Transverse colon (tissue), 4 donors: ENCODE data around the gene SHPK.

Source experiments
- POLR2AphosphoS5 ChIP-seq, 3 donors: sonication (generic); formaldehyde crosslinking; IDR thresholded peaks; one replicate each; pipeline ENCODE4 v1.6.1; 2016; ENCODE audit warnings: antibody characterized with exemption in 3 of 3
- TF ChIP-seq, protein P1 (sequence below), 5 experiments: fragments of 200-600 bp in 3 of 5; fragments of 450-650 bp in 2 of 5; sonication (generic) in 3 of 5; IDR thresholded peaks; 1 replicate in 2 of 5; 2 replicates in 3 of 5; pipeline ENCODE4 v1.5.1; 2016 to 2017; ENCODE audit warnings: antibody characterized with exemption in 5 of 5, inconsistent platforms in 3 of 5, mild to moderate bottlenecking in 2 of 5, moderate library complexity in 1 of 5

DNA sequence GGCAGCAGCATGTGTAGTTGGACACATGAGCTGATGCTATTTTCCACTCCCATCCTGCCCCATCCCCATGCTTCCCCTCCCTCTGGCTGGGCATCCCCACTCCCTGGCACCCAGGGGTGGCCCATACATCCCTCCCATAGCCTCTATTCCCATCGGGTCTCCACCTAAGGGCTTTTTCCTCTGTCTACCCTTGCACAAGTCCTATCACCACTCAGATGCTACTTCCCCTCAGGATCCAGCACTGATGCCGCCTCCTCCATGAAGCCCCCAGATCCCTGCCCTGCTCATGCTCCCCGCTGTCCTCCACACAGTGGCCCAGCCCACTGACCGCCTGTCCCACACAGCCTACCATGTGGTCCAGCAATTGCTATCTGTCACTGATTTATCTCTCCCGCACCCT is 42.7 kb downstream of the SHPK start:
- TF ChIP-seq, protein P1, sequence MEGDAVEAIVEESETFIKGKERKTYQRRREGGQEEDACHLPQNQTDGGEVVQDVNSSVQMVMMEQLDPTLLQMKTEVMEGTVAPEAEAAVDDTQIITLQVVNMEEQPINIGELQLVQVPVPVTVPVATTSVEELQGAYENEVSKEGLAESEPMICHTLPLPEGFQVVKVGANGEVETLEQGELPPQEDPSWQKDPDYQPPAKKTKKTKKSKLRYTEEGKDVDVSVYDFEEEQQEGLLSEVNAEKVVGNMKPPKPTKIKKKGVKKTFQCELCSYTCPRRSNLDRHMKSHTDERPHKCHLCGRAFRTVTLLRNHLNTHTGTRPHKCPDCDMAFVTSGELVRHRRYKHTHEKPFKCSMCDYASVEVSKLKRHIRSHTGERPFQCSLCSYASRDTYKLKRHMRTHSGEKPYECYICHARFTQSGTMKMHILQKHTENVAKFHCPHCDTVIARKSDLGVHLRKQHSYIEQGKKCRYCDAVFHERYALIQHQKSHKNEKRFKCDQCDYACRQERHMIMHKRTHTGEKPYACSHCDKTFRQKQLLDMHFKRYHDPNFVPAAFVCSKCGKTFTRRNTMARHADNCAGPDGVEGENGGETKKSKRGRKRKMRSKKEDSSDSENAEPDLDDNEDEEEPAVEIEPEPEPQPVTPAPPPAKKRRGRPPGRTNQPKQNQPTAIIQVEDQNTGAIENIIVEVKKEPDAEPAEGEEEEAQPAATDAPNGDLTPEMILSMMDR (IDR thresholded peaks at IDR 0.05): no peak
- no peak for TF ChIP-seq POLR2AphosphoS5 (IDR thresholded peaks at IDR 0.05)
